T-helper 1 cell treated with Interleukin-12 subunit alpha and Interleukin-12 subunit beta and Interleukin-4 antibody, amounts not matched to agents 30 μg/mL and 1 μg/mL, for 36 hours (primary cell): ENCODE results near the gene RPL10A.

ENCODE experiments used
- H3K27ac Mint-ChIP-seq: one replicate; pipeline ENCODE4 v1.8.0; 2021; ENCODE audit warnings: mild to moderate bottlenecking, mixed read lengths
- H3K27me3 Mint-ChIP-seq: one replicate; pipeline ENCODE4 v1.8.0; 2021; ENCODE audit warnings: low read depth, mixed read lengths
- H3K36me3 Mint-ChIP-seq: one replicate; pipeline ENCODE4 v1.8.0; 2021; ENCODE audit warnings: low read depth, mixed read lengths
- H3K4me1 Mint-ChIP-seq: one replicate; pipeline ENCODE4 v1.8.0; 2021; ENCODE audit warnings: low read depth, mixed read lengths
- H3K4me3 Mint-ChIP-seq: one replicate; pipeline ENCODE4 v1.8.0; 2021; ENCODE audit warnings: mild to moderate bottlenecking, moderate library complexity, mixed read lengths
- H3K9me3 Mint-ChIP-seq: one replicate; pipeline ENCODE4 v1.8.0; 2021; ENCODE audit warnings: mixed read lengths

The RPL10A gene

DNA sequence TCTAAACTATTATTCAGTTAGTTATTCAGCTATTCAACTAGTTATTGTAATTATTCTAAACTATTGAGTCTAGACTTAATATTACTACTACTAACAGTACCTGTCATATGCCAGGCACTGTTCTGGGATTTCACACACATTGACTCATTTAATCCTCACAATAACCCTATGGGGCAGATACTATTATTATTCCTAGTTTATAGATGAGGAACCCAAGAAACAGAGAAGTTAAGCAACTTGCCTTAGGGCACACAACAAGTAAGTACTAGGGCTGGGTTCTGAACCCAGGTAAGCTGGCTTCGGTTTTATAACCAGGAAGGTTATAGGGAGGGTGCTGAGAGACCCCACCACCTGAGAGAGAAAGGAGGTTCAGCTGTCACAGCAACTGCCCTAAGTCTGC lies 20.9 kb downstream of the RPL10A start:
- no peaks in the 10 kb centered on the region for H3K36me3 Mint-ChIP-seq
- H3K4me1 Mint-ChIP-seq = peaks cover 10% of the 10 kb centered on the region
- H3K27ac Mint-ChIP-seq = no peak overlapping the region
- no peak overlapping the region for H3K4me3 Mint-ChIP-seq
- H3K9me3 Mint-ChIP-seq = no peaks in the 10 kb centered on the region
- peaks cover 18% of the 10 kb centered on the region for H3K27me3 Mint-ChIP-seq

DNA sequence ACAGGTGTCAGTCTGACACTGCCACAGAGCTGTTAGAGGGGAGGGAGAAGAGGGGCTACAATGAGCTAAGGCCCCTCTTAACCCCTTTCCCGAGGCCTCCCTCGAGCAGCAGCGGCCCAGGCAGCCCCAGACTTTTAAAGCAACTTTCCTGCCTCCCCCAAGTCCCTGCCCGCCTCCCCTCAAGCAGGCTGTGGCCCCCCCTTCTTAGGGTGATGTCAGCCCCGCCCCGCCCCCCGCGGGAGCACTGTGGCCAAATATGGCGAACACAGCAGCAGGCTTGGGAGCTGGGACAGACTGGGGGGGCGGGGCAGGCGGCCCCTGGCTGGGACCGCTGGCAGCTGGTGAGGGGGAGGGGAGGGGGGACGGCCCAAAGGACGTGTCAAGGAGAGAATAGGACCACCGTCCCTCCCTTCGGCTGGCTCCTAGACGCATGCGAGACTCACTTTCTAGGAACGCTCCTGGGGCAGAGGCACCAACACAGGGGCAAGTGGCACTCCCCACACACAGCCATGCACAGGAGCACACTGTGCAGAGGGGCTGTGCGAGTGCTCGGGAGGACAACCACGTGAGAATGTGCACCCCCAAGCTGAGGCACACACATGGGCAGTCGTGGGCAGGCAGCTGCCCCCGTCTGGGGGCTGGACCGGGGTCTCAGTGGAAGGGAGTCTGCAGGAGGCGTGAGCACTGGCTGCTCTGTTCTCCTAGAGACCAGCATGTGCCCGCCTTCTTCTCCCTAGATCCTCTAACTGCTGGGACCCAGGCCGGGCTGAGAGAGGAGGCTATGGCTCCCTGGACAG lies 22.0 kb downstream of the RPL10A start:
- Mint-ChIP-seq H3K4me1 (peaks cover 11% of the 10 kb centered on the region), H3K4me3 (no peak overlapping the region), H3K9me3 (no peaks in the 10 kb centered on the region), H3K27ac (no peak overlapping the region), H3K36me3 (no peaks in the 10 kb centered on the region), H3K27me3 (peaks cover 24% of the 10 kb centered on the region)

DNA sequence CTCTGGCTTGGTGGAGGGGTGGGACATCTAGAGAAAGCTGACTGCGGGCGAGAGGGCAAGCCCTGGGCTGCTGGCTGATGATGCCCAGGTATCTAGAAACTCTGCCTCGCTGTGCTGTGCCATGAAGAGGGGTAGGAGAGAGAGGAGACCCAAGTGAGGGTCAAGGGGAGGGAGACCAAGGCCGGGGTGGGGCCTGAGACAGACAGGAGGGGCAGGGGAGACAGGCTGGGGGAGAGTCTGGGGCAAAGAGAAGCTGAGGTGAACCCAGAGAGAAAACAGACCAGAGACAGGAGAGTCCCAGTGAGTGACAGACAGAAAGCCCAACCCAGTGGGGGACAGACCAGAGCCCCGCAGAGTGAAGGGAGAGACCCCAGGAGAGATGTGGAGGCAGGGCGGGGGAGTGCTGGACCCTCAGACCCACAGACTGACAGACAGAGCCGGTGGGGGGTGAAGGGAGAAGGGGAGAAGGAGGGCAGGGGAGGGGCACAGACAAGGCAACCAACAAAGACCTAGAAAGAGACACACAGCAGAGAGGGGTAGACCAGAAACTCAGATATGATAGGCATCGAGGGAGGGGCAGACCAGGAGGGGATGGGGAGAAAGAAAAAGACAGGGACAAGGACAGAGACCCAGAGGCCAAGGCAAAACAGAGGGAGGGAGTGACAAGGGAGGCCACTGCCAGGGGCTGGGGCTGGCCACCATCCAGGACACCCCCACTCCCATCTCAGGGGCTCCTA lies 22.8 kb downstream of the RPL10A start:
- no peak overlapping the region for H3K27ac Mint-ChIP-seq
- peaks cover 11% of the 10 kb centered on the region for H3K4me1 Mint-ChIP-seq
- peaks cover 32% of the 10 kb centered on the region for H3K27me3 Mint-ChIP-seq
- no peak overlapping the region for H3K4me3 Mint-ChIP-seq
- H3K9me3 Mint-ChIP-seq = no peaks in the 10 kb centered on the region
- no peaks in the 10 kb centered on the region for H3K36me3 Mint-ChIP-seq

DNA sequence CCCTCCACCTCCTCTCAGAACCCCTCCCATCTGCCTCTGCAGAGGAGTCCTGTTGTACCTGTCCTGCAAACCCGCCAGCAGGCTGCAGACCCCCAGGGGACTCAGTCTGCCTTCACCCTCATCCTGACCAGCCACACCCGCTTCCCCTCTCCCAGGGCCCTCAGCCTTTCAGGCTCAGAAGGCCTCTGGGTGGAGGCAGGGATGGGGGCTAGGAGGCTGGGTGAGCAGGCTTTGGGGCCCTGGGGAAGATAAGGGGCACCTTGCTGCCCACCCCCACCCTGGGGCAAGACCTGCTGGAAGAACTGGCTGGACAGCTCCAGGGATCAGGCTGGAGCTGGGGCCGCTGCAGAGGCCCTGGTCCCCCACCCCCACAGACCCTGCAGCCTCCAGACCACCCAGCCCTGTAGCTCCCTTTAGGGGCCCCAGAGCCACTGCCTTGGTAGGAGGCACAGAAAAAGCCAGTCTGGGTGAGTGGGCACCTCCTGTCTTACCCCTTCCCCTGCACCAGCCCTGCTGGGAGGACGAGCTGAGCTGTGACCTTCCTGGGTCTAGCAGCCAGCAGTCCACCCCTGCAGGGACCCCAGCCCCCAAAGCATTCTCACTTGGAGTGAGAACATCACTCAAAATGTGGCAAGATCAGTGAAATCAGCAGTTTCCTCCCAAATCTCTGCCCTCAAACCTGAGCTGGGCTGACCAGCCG lies 23.5 kb downstream of the RPL10A start:
- no peaks in the 10 kb centered on the region for H3K36me3 Mint-ChIP-seq
- H3K4me3 Mint-ChIP-seq = no peak overlapping the region
- H3K9me3 Mint-ChIP-seq = no peaks in the 10 kb centered on the region
- peaks cover 33% of the 10 kb centered on the region for H3K27me3 Mint-ChIP-seq
- peaks cover 11% of the 10 kb centered on the region for H3K4me1 Mint-ChIP-seq
- H3K27ac Mint-ChIP-seq = no peak overlapping the region

DNA sequence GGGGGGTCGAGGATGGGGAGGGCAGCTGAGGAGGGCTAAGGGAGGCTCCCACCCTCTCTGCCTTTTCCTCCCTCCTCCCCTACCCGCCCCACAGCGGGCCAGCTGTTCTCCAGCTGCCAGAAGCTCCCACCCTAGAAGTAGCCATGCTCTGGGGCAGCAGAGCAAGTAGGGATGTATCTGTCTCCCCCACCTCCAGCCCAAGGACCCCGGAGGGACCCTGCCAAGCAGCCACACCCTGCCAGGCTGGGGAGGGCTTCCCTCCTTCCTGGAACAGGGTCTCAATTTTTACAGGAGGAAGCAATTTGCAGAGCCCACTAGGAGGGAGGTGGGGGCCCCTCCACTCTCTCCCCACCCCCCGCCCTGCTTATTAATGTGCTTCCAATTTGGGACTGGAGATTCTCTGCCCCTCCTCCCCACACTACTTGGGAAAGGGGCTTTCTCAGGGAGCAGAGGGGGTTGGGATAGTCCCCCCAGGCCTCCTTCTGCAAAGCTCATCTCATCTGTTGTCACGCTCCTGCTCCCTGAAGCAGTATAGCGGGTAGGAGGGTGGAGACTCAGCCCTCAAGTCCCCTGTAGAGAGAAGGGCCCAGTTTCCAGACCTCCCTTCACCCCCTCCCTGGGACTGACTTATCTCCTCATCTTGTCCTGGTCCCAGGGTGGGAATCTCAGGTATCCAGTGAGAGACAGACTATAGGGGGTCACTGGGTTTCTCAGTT lies 24.2 kb downstream of the RPL10A start:
- Mint-ChIP-seq H3K4me3 (no peak overlapping the region), H3K9me3 (no peaks in the 10 kb centered on the region), H3K4me1 (peaks cover 11% of the 10 kb centered on the region), H3K27ac (no peak overlapping the region), H3K36me3 (no peaks in the 10 kb centered on the region), H3K27me3 (peaks cover 33% of the 10 kb centered on the region)

DNA sequence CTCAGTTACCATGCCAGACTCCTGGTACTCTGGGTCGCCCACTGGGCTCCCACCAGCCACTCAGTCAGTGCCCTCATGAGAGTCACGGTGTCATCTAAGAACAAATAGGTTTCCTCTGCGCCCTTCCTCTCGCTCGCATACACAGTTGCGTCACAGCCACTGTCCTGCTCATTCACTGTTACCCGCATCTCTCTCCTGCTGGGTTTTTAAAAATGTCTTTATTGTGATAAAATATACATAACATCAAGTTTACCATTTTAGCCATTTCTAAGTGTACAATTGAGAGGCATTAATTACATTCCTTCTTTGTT lies 24.7 kb downstream of the RPL10A start:
- Mint-ChIP-seq H3K27ac (no peak overlapping the region), H3K4me1 (peaks cover 7% of the 10 kb centered on the region), H3K4me3 (no peak overlapping the region), H3K9me3 (no peaks in the 10 kb centered on the region), H3K27me3 (peaks cover 36% of the 10 kb centered on the region), H3K36me3 (no peaks in the 10 kb centered on the region)

DNA sequence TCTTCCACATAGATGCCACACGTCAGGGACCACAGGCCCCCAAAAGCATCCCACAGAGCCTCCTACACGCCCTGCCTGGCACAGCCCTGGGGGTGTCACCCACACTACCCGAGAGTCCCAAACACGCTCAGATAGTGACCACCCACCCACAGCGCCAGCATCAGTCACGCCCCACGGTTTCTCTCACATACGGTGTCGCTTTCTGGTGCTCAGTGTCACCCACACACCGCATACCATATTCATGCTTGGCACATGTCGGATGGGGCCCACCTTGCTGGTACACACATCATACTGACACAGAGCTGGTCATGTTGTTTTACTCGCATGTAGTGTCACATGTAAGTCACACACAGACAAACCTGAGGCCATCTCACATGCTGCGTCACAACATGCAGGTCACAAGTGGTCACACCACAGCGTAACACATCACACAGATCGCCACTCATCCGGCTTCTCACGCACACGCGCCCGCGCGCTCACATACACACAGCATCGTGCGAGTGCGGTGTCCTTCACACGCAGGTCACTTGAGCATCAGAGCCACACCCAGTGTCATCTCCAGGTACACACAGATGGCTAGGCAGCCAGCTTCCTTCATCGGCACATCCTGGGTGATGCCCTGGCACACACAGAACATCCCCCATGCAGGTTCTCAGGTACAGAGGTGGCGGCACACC lies 25.2 kb downstream of the RPL10A start:
- no peak overlapping the region for H3K27ac Mint-ChIP-seq
- H3K27me3 Mint-ChIP-seq = peaks cover 41% of the 10 kb centered on the region
- no peak overlapping the region for H3K4me3 Mint-ChIP-seq
- peaks cover 4% of the 10 kb centered on the region for H3K4me1 Mint-ChIP-seq
- H3K36me3 Mint-ChIP-seq = no peaks in the 10 kb centered on the region
- no peaks in the 10 kb centered on the region for H3K9me3 Mint-ChIP-seq

DNA sequence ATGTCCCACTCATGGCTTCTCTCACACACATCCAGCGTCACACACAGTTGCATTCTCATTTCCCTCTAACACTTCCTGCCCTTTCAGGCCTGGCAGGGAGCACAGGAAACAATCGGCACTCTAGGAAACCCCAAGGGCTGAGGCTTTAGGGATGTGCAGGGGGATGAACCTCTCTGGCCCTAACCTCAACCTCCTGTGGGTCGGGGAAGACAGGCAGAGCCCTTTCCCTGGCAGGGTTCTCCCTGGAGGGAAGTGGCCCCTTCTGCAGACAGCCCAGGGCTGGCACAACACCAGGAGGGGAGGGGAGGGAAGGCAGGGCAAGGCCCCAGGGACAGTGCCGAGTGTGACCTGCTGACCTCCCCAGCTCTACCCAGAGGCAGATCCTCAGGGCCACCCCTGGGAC lies 26.0 kb downstream of the RPL10A start:
- Mint-ChIP-seq H3K36me3 (no peaks in the 10 kb centered on the region), H3K4me1 (peaks cover 7% of the 10 kb centered on the region), H3K27ac (no peak overlapping the region), H3K9me3 (no peaks in the 10 kb centered on the region), H3K27me3 (peaks cover 48% of the 10 kb centered on the region), H3K4me3 (no peak overlapping the region)

DNA sequence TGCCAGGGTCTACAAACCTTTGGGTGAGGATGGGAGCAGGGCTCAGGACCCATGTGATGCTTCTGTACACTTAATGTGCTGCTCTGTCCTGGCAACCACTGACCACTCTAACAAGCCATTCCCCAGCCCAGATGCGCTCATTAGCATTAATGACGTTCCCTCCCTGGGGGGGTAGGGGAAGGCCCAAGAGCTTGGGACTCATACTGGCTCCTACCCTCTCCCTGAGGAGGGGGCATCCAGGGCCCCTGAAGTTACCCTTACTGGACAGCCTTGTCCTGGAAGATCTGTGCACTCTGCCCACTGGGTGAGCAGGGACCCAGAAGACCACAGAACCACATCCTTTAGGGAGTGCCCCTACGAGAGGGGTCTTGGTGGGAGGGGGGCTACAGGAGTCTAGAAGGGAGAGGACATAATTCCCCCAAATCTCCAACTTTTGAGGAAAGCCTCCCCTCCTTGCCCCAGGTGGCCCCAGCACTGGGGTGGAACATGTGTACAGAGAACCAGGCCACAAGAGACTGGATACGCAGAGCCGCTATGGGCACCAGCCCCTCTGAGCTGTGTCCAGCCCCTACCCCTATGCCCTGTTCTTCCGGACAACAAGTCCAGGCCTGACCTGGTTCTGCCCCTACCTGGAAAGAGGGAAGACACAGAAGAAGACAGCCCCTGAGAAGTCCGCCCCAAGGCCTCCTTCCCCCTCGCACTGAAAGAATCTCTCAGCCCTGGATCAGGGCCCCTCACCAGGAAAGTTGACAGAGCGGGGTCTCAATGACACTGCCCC lies 27.2 kb downstream of the RPL10A start:
- H3K27ac Mint-ChIP-seq = no peak overlapping the region
- H3K27me3 Mint-ChIP-seq = peaks cover 61% of the 10 kb centered on the region
- H3K36me3 Mint-ChIP-seq = no peaks in the 10 kb centered on the region
- H3K4me1 Mint-ChIP-seq = peaks cover 7% of the 10 kb centered on the region
- H3K4me3 Mint-ChIP-seq = peak overlapping the region; percentile 69
- no peaks in the 10 kb centered on the region for H3K9me3 Mint-ChIP-seq

DNA sequence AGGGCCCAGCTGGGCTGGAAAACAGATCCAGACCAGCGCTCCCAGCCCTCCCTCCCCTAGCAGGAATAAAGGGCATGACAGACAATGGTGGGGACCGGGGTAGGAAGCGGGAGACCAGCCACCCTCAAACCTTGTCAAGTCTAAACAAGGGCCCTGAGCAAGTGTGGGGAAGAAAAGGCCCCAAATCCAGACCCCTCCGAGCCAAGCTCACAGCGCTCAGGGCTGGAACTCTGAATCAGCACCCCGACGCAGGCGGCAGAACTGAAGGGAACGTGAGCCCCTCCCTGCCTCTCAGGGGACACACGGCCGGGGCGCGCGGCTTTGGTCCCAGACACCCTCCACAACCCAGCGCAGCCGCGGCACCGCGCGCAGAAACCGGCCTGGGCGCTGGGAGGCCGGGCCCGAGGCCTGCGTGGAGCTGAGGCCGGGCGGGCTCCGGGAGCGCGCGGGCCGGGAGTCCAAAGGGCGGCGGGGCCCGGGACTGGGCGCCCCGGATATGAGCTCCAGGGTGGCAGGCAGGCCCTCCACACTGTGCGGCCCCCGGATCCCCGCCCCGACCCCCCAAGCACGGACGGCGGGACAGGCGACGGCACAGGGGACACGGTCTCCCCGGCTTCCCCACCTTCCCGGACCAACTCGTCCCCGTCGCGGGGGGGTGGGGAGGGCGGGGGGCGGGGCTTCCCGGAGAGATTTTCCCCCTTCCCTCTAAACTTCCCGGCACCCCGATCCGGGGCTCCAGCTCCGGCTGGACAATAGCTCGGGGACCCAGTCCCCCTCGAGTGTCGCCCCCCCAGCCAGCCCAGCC lies 28.0 kb downstream of the RPL10A start:
- Mint-ChIP-seq H3K27me3 (peaks cover 63% of the 10 kb centered on the region), H3K4me1 (peaks cover 7% of the 10 kb centered on the region), H3K9me3 (no peaks in the 10 kb centered on the region), H3K4me3 (peak overlapping the region; percentile 54), H3K36me3 (no peaks in the 10 kb centered on the region), H3K27ac (peak overlapping the region; percentile 42)

DNA sequence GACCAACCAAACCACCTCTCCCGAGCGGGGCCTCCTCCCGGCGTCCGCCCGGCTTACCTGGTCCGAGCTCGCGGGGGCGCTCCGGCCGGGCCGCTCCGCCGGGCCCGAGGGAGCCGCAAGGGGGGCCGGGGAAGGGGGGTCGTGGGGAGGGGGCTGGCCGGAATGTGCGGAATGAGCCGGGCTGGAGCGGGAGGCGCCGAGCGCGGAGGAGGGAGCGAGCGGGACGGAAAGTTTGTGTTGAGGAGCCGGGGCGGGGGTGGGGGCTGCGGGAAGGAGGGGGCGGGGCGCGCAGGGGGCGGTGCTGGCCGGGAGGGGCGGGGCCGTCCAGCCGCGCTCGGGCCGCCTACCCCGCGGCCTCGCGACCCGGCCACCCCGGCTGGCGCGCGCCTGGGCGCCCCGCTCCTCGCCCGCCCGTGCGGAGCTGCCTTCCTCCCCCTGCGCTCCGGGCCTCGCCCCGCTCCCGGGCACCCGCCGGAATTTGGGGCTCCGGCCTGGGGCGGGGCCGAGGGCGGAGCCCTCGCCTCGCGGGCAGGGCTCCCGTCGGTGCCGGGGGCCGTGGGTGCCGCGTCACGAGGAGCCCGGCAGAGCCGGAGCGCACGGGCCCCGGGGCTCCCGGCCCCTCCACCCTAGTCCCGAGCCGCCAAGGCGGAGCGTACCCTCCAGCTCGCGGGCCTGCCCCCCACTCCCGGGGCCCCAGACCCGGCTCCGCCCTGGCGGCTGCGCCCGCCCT lies 28.8 kb downstream of the RPL10A start, which contains the start of gene TEAD3:
Gene TEAD3, minus strand, starts transcription at position 239 of the 730 bp plus-strand sequence.
- peak within 1 kb of the TSS; percentile 79 for H3K4me3 Mint-ChIP-seq
- peak within 1 kb of the TSS; percentile 42 for H3K27ac Mint-ChIP-seq
- peaks cover 67% of the 10 kb centered on the region for H3K27me3 Mint-ChIP-seq
- no peaks in the 10 kb centered on the region for H3K9me3 Mint-ChIP-seq
- no peaks in the 10 kb centered on the region for H3K36me3 Mint-ChIP-seq
- peaks cover 7% of the 10 kb centered on the region for H3K4me1 Mint-ChIP-seq

DNA sequence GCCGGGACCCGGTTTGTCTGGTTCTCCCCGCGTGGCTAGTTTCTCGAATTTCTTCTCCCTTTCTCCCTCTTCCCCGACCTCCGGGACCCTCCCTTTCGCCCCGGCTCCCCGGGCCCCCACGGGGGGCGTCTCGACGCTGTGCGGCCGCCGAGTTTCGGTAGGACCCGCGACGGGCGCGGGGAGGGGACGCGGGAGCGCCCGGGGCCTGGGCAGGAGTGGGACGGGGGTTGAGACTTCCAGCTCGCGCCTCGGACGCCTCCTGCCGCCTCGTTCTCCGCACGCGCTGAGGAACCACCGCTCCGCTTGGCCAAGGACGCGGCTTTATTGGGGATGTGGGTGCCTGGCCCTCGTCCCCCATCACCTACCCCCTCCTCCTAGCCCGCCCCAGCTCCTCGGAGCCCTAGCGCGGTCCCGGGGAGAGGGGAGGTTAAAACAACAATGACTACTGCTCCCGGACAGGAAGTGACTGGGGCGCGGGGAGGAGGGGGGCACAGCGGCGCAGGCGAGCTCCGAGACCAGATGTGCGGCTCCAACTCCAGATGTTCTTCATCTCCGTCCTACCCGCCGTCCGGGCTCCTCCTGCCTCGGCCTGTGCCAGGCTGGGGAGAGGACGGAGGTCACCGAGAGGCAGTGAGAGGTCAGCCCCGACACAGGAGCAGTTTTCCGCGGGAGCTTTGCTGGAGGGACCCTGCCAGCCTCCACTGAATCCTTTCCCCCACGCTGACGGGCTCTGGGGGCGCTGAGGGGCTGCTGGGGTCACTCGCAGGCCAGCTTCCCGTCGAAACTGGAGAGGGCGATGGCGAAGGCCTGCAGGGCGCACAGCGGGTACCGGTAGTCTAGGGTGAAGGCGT lies 29.6 kb downstream of the RPL10A start:
- Mint-ChIP-seq H3K9me3 (no peaks in the 10 kb centered on the region), H3K4me3 (peak overlapping the region; percentile 79), H3K27ac (no peak overlapping the region), H3K4me1 (peaks cover 7% of the 10 kb centered on the region), H3K36me3 (no peaks in the 10 kb centered on the region), H3K27me3 (peaks cover 65% of the 10 kb centered on the region)
